Tibial nerve (tissue), 4 donors: ENCODE results near the gene NT5C1B.

Experiments used
- EP300 ChIP-seq, 2 donors: sonication (generic); formaldehyde crosslinking; IDR thresholded peaks; one replicate each; pipeline ENCODE4 v1.6.1; 2017; ENCODE audit warnings: antibody characterized with exemption in 2 of 2, mild to moderate bottlenecking in 1 of 2
- TF ChIP-seq, protein P1 (sequence below), 5 experiments: fragments of 200-600 bp in 3 of 5; fragments of 450-650 bp in 2 of 5; sonication (generic) in 3 of 5; IDR thresholded peaks; one replicate each; pipeline ENCODE4 v1.5.1; 2016 to 2019; ENCODE audit warnings: antibody characterized with exemption in 5 of 5, mild to moderate bottlenecking in 3 of 5, moderate library complexity in 2 of 5

- TF ChIP-seq, protein P1, sequence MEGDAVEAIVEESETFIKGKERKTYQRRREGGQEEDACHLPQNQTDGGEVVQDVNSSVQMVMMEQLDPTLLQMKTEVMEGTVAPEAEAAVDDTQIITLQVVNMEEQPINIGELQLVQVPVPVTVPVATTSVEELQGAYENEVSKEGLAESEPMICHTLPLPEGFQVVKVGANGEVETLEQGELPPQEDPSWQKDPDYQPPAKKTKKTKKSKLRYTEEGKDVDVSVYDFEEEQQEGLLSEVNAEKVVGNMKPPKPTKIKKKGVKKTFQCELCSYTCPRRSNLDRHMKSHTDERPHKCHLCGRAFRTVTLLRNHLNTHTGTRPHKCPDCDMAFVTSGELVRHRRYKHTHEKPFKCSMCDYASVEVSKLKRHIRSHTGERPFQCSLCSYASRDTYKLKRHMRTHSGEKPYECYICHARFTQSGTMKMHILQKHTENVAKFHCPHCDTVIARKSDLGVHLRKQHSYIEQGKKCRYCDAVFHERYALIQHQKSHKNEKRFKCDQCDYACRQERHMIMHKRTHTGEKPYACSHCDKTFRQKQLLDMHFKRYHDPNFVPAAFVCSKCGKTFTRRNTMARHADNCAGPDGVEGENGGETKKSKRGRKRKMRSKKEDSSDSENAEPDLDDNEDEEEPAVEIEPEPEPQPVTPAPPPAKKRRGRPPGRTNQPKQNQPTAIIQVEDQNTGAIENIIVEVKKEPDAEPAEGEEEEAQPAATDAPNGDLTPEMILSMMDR (IDR thresholded peaks at IDR 0.05), result no peak
- no peak for TF ChIP-seq EP300 (IDR thresholded peaks at IDR 0.05)
Observed at GRCh38 chr2:18610651-18611050, 21.3 kb upstream of the NT5C1B start.
